ENCODE measurements around the gene HDAC4. TPM values are rescaled to one million over a fixed set of nuclear protein-coding genes. Genes with fewer than 3 reads are reported as not detected.

The HDAC4 gene
- total and polyA plus RNA-seq, 2 of the 8 experiments (the other 6 are each of a cell fraction or from before 2014, with no cell fraction given) = 15.4 to 31.5 TPM

- TF ChIP-seq CHD7 (IDR thresholded peaks at IDR 0.05; ENCODE audit: insufficient replicate concordance, low read length) (no peak), BRCA1 (IDR thresholded peaks at IDR 0.05; ENCODE audit: low read depth, low read length) (no peak), CBX5 (IDR thresholded peaks at IDR 0.05; ENCODE audit: low read depth, low read length) (no peak), MAFK (IDR thresholded peaks at IDR 0.05; ENCODE audit: low read depth, low read length) (no peak), JUN (IDR thresholded peaks at IDR 0.05; ENCODE audit: low read depth, low read length) (no peak)
These were observed 395.2 kb downstream of the HDAC4 start (continued) for GRCh38 chr2:239005586-239005985.

Data from H1 (cell line).